ENCODE measurements around the gene LARP7. TPM values are rescaled to one million over a fixed set of nuclear protein-coding genes. Genes with fewer than 3 reads are reported as not detected.

The LARP7 gene
- total and polyA plus RNA-seq, 2 of the 8 experiments (the other 6 are each of a cell fraction or from before 2014, with no cell fraction given), result 9.3 to 38.3 TPM

DNA sequence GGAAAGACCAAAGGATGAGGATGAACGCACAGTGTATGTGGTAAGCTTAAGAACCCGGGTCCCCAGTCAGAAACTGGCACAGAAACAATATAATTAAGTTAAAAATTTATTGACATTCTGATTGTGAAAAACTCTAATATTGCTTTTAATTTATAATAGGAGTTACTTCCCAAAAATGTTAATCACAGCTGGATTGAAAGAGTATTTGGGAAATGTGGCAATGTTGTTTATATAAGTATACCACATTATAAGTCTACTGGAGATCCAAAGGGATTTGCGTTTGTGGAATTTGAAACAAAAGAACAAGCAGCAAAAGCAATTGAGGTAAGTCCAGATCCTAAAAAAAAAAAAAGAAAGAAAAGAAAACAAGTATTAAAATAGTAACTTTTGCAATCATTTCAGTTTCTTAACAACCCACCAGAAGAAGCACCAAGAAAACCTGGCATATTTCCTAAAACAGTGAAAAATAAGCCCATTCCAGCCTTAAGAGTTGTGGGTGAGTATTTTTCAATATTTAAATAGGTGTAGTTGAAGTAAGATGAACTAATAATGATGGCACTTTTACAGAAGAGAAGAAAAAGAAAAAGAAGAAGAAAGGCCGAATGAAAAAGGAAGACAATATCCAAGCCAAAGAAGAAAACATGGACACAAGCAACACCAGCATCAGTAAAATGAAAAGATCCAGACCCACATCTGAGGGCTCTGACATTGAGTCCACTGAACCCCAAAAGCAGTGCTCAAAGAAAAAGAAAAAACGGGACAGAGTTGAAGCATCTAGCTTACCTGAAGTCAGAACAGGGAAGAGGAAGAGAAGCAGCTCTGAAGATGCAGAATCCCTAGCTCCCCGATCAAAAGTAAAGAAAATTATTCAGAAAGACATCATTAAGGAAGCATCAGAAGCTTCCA is 9.9 kb downstream of the LARP7 start (continued):
- TF ChIP-seq, protein P1, sequence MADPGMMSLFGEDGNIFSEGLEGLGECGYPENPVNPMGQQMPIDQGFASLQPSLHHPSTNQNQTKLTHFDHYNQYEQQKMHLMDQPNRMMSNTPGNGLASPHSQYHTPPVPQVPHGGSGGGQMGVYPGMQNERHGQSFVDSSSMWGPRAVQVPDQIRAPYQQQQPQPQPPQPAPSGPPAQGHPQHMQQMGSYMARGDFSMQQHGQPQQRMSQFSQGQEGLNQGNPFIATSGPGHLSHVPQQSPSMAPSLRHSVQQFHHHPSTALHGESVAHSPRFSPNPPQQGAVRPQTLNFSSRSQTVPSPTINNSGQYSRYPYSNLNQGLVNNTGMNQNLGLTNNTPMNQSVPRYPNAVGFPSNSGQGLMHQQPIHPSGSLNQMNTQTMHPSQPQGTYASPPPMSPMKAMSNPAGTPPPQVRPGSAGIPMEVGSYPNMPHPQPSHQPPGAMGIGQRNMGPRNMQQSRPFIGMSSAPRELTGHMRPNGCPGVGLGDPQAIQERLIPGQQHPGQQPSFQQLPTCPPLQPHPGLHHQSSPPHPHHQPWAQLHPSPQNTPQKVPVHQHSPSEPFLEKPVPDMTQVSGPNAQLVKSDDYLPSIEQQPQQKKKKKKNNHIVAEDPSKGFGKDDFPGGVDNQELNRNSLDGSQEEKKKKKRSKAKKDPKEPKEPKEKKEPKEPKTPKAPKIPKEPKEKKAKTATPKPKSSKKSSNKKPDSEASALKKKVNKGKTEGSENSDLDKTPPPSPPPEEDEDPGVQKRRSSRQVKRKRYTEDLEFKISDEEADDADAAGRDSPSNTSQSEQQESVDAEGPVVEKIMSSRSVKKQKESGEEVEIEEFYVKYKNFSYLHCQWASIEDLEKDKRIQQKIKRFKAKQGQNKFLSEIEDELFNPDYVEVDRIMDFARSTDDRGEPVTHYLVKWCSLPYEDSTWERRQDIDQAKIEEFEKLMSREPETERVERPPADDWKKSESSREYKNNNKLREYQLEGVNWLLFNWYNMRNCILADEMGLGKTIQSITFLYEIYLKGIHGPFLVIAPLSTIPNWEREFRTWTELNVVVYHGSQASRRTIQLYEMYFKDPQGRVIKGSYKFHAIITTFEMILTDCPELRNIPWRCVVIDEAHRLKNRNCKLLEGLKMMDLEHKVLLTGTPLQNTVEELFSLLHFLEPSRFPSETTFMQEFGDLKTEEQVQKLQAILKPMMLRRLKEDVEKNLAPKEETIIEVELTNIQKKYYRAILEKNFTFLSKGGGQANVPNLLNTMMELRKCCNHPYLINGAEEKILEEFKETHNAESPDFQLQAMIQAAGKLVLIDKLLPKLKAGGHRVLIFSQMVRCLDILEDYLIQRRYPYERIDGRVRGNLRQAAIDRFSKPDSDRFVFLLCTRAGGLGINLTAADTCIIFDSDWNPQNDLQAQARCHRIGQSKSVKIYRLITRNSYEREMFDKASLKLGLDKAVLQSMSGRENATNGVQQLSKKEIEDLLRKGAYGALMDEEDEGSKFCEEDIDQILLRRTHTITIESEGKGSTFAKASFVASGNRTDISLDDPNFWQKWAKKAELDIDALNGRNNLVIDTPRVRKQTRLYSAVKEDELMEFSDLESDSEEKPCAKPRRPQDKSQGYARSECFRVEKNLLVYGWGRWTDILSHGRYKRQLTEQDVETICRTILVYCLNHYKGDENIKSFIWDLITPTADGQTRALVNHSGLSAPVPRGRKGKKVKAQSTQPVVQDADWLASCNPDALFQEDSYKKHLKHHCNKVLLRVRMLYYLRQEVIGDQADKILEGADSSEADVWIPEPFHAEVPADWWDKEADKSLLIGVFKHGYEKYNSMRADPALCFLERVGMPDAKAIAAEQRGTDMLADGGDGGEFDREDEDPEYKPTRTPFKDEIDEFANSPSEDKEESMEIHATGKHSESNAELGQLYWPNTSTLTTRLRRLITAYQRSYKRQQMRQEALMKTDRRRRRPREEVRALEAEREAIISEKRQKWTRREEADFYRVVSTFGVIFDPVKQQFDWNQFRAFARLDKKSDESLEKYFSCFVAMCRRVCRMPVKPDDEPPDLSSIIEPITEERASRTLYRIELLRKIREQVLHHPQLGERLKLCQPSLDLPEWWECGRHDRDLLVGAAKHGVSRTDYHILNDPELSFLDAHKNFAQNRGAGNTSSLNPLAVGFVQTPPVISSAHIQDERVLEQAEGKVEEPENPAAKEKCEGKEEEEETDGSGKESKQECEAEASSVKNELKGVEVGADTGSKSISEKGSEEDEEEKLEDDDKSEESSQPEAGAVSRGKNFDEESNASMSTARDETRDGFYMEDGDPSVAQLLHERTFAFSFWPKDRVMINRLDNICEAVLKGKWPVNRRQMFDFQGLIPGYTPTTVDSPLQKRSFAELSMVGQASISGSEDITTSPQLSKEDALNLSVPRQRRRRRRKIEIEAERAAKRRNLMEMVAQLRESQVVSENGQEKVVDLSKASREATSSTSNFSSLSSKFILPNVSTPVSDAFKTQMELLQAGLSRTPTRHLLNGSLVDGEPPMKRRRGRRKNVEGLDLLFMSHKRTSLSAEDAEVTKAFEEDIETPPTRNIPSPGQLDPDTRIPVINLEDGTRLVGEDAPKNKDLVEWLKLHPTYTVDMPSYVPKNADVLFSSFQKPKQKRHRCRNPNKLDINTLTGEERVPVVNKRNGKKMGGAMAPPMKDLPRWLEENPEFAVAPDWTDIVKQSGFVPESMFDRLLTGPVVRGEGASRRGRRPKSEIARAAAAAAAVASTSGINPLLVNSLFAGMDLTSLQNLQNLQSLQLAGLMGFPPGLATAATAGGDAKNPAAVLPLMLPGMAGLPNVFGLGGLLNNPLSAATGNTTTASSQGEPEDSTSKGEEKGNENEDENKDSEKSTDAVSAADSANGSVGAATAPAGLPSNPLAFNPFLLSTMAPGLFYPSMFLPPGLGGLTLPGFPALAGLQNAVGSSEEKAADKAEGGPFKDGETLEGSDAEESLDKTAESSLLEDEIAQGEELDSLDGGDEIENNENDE (IDR thresholded peaks at IDR 0.05; ENCODE audit: insufficient replicate concordance, low read length), result peak; percentile 97
- TF ChIP-seq SIRT6 (IDR thresholded peaks at IDR 0.05; ENCODE audit: low read length), result peak; percentile 98
- TF ChIP-seq CREB1 (IDR thresholded peaks at IDR 0.05), result peak; percentile 12; the same call in 1 of the 2 replicates
- 0 out of 4 replicates have a peak, but pooled peaks of 1 of the 2 experiments have one; percentile 43 for TF ChIP-seq SIN3A (conservative IDR thresholded peaks at IDR 0.05 in 1 of 2, IDR thresholded peaks at IDR 0.05 in 1 of 2; ENCODE audit: low read depth in 1 of 2, low read length in 2 of 2)
- no peak for TF ChIP-seq CBX8 (IDR thresholded peaks at IDR 0.05; ENCODE audit: borderline replicate concordance, low read depth, low read length)

All from H1 (cell line).